Forelimb muscle (tissue), 1 donor: ENCODE data around the gene PRPF19. TPM values are rescaled to one million over a fixed set of nuclear protein-coding genes. Genes with fewer than 3 reads are reported as not detected.

Source experiments
- DNase-seq: peaks from one replicate; pipeline ENCODE4 v3.0.0-alpha.2; 2013; ENCODE audit warnings: low read depth
- polyA plus RNA-seq: library from polyadenylated mRNA; unstranded; fragments of 120-200 nt; gene quantifications from one replicate; pipeline ENCODE4 v1.2.1, GENCODE V29; 2013; ENCODE audit not compliant: insufficient read length

Gene PRPF19
- polyA plus RNA-seq, 1 donor, result 56.6 TPM

GRCh38 chr11:60937811-60938210, 31.4 kb upstream of the PRPF19 start:
- no peak for DNase-seq

- no peak for DNase-seq
Measured at GRCh38 chr11:60937144-60937527, 30.8 kb upstream of the PRPF19 start.

- DNase-seq, result no peak
Measured at GRCh38 chr11:60936467-60937143, 30.2 kb upstream of the PRPF19 start.

GRCh38 chr11:60935676-60936442, 29.5 kb upstream of the PRPF19 start:
- no peak for DNase-seq

GRCh38 chr11:60934790-60935605, 28.6 kb upstream of the PRPF19 start:
- DNase-seq, result no peak

- DNase-seq, result no peak
Measured at GRCh38 chr11:60934124-60934789, 27.9 kb upstream of the PRPF19 start.

- DNase-seq, result no peak
Measured at GRCh38 chr11:60933416-60934123, 27.2 kb upstream of the PRPF19 start.

GRCh38 chr11:60932605-60933356, 26.4 kb upstream of the PRPF19 start:
- no peak for DNase-seq

GRCh38 chr11:60931917-60932316, 25.5 kb upstream of the PRPF19 start:
- no peak for DNase-seq

- no peak for DNase-seq
Measured at GRCh38 chr11:60930394-60930793, 24.0 kb upstream of the PRPF19 start.

- DNase-seq, result no peak
Measured at GRCh38 chr11:60929764-60930163, 23.4 kb upstream of the PRPF19 start.

- DNase-seq, result no peak
Measured at GRCh38 chr11:60928563-60929001, 22.2 kb upstream of the PRPF19 start.

GRCh38 chr11:60927600-60927999, 21.2 kb upstream of the PRPF19 start:
- no peak for DNase-seq

- no peak for DNase-seq
Measured at GRCh38 chr11:60927061-60927592, 20.7 kb upstream of the PRPF19 start.

- no peak for DNase-seq
Measured at GRCh38 chr11:60926500-60926899, 20.1 kb upstream of the PRPF19 start.

- no peak for DNase-seq
Measured at GRCh38 chr11:60925868-60926267, 19.5 kb upstream of the PRPF19 start.

GRCh38 chr11:60924906-60925853, 18.8 kb upstream of the PRPF19 start:
- DNase-seq, result no peak

GRCh38 chr11:60924110-60924905, 17.9 kb upstream of the PRPF19 start, which contains the start of gene TMEM132A:
Gene TMEM132A, plus strand, starts transcription at chr11:60924460. Its CDS starts 174 bp downstream, at chr11:60924634.
- no peak for DNase-seq
